Cardiac septum (tissue), 1 donor: Measurements from ENCODE around the gene MUC3A. TPM values are rescaled to one million over a fixed set of nuclear protein-coding genes. Genes with fewer than 3 reads are reported as not detected.
"Not testable (repeated sequence)": the region's sequence is repeated elsewhere in the genome, so short reads cannot be mapped to it uniquely, and the experiment has no call there.

ENCODE experiments used
- DNase-seq: peaks from one replicate; pipeline ENCODE4 v3.0.0-alpha.2; 2020; ENCODE audit warnings: low spot score
- intact Hi-C: fragments of 100-400 bp; cut with DNase I; formaldehyde crosslinking; loops from one replicate; pipeline ENCODE4 v1.14.0; 2022
- total RNA-seq: library from RNA; stranded (reverse); fragmentation: NEBNext Ultra II Directional; extraction: Animal tissue kit (Norgen Biotek cat#: 25700); gene quantifications from one replicate; pipeline ENCODE4 v1.2.1, GENCODE V29; 2021
- donor health status: DM: no; HTN: no; CAD: no.

Gene MUC3A
- total RNA-seq, 1 donor from 2014 or later, result 0.86 TPM

DNA sequence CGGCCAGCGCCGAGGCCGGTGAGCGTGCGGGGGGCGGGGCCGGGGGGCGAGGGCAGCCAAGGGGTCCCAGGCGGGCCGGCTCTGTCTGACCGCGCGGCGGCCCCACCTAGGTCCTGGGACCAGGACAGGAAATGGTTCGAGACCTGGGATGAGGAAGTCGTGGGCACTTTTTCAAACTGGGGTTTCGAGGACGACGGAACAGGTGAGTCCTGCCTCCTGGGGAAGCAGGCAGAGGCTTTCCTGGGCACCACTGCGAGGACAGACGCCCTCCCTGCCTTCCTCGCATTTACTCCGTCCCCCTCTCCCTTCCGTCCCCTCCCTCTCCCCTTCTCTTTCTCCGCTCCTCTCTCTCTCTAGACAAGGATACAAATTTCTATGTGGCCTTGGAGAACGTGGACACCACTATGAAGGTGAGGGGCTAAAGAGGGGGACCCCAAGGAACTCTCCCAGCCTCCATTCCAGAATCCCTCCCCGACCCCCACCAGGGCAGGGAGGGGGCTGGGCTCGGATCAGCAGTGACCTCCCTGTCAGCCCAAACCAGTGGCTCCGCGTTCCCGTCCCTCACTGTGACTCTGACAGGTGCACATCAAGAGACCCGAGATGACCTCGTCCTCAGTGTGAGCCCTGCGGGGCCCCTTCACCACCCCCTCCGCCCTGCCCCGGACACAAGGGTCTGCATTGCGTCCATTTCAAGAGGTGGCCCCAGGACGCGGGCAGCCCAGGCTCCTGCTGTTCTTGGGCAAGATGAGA lies 17.4 kb downstream of the MUC3A start:
- no peak for DNase-seq
- intact Hi-C loops, result no loop called here

DNA sequence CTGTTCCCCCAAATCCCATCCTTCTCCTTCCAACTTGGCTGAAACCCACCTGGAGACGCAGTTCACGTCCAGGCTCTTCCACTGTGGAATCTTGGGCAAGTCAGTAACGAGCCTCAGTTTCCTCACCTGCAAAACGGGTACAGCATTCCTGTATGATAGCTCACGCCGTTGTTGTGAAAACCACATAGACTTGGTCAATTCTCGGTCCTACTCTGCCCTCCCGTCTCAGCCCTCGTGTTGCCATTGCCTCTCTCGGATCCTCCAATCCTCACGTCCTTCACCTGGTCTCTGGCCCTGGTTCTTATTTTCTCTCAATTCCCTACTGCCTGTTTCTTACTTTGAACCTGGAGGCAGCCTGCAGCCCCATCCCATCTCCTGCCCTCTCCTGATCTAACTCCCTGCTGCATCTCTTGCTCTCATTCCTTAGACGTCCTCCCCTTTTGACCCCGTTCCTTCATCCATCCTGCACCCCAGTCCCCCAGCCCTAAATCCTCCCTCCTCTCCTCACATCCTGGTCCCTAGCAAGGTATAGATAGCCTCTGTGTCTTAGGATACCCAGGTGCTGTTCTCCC lies 18.0 kb downstream of the MUC3A start:
- DNase-seq, result no peak
- intact Hi-C loops, result no loop called here

DNA sequence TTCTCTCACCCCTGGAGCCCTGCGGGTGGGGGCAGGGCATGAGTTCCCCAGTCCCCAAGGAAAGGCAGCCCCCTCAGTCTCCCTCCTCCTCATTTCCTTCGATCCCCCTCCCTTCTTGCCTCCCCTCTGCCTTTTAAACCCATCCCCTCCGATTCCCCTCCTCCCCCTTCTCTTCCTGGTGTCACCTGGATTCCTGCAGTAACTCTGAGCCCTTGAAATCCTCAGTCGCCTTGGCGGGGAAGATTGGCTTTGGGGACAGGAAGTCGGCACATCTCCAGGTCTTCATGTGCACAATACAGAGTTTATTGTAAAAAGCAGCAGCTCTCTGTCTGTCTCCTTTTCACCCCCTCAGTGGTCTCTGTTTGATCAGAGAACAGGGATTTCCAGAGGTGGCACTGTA lies 18.7 kb downstream of the MUC3A start:
- intact Hi-C loops, result no loop called here
- DNase-seq, result no peak

DNA sequence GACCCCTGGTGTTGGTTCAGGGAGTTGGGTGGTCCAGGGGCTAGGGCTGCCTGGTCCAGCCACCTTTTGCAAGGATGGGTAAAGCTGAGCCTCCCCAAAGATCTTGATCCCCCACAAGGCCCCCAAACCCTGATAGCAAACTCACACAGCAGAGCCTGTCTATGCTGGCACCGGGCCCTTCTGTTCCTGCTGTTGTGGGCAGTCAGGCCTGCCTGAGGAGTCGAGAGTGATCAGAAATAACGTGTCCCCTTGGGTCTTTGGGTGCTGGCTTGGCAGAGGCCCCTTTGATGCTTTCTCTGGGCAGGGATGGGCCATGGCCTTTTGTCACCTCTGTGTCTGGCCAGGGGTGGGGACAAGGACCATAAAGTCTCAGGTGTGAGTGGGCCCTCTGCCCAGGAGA lies 19.3 kb downstream of the MUC3A start:
- no peak for DNase-seq
- intact Hi-C loops, result no loop called here

DNA sequence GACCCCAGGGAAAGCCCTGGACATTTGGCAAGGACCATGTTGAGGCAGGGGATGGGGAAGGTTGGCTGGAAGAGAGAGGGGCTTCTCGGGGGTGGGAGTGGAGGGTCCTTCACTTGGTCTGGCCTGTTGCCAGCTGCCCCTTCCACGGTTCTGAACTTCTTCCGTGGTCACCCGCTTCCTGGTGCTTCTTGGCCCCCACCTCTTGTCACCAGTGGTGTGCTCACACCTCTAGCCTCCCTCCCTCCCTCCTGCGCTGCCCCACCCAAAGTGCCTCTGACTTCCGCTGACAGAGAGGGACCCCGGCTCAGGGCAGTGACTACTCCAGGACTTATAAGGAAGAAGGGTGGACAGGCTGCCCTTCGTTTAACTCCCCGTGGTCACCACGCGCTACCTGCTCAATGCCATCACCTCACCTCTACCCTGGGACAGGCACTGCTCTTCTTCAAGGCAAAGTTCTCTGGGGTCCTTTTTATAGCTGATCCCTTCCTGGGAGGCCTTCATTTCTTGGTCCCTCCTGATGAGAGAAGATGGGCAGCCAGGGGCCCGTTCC lies 19.8 kb downstream of the MUC3A start, which contains the start of gene MUC12:
TSS of gene MUC12 (plus strand) at position 500 of the 550 bp plus-strand sequence. CDS start 58 bp downstream, outside the sequence.
- no peak for DNase-seq
- intact Hi-C loops, result no loop called here

DNA sequence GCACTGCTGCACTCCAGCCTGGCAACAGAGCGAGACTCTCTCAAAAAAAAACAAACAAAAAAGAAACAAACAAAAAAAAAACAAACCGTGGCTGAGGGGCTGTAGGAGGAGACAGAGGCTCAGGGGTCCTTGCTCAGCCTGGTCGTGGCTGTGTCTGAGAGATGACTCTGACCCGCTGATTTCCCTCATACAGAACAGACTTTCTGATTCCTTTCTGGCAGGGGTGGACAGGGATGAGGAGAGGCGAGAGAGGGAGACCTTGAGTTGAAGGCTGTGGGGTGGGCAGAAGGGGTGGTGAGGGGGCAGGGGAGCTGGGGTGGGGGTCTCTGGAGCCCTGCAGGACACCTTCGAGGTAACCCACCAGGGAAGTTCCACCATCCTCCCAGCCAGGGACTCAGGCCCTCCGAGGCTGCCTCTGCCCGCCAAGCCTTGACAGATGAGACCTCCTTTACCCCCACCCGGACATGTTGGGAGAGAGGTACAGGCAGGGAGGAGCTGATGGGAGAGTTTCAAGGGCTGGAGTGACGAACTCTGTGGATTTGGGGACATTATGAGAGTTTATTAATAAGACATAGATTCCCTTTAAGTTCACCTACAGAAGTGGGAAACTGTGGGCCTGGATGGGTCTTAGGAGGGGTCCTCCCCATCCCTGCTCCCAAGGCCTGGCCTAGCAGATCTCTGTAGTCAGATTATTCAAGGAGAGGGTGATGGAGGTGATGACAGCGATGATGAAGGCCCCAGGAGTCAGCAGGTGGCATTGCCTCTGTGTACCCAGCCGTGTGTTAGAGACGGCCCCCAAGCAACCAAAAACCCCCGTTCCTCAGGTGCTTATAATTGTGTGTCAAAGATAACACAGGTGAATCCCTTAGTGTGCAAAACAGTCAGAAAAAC lies 22.0 kb downstream of the MUC3A start:
- intact Hi-C loops, result no loop called here
- DNase-seq, result no peak

DNA sequence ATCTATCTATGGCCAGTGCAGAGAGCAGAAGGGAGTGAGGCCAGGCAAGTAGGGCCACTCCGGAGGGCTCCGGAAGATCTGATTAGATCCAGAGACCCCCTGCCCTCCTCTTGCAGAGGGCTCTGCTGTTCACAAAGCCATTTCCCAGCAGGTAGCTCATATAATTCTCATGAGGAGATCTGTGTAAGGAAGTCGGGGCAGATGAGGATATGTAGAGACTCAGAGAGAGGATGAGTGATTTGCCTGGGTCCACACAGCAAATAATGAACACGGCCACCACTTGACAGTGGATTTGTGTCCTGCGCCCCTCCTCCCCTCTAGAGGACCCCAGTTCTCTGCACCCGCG lies 22.6 kb downstream of the MUC3A start:
- DNase-seq, result no peak
- intact Hi-C loops, result no loop called here

DNA sequence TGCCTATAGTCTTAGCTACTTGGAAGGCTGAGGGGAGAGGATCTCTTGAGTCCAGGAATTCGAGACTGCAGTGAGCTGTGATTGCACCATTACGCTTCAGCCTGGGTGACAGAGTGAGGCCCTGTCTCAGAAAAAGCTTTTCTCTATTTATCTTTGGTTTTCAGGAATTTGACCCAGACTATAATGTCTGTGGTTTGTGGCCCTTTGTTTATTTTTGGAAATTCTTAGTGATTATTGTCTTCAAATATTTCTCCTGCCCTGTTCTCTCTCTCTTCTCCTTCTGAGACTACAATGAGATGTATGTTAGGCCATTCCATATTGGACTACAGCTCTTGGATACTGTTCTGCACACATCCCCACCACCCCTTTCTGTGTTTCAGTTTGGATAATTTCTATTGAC lies 24.7 kb downstream of the MUC3A start:
- intact Hi-C loops, result no loop called here
- DNase-seq, result no peak

DNA sequence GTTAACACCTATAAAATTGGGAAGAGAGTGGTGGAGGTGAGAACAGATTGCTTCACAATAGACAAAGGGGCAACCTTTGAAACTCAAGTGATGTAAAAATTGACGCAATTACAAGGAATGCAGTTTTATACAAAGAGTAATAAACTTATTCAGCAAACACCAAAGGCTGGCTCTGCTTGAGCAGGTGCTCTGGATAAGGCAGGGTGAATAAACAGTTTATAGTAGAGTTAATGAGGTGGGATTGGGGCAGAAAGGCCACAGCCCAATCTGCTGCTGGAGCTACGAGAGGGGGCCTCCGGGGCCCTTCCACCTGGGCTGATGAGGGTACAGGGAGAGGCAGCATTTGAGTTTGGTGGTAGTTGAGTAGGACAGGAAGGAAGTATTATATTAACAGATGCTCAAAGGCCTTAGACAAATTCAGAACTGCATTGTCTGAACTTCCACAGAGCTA lies 26.1 kb downstream of the MUC3A start:
- no peak for DNase-seq
- intact Hi-C loops, result no loop called here

DNA sequence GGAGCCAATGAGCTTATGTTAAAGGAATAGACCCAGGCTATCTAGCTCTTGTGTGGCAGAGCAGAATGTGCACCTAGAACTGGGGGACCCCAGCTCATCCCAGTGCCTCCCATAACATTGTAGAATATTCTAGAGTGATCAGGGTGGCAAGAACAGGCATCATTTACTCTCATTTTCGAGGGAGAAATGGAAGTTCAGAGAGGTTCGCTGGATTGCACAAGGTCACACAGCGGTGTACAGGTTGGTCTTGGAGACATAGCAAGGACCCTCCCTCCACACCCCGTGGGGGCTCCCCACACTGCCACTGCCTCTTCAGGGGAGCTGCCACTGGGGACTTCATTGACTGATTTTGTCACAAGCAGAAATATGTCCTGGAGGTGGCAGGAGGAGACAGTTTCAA lies 29.0 kb downstream of the MUC3A start:
- DNase-seq, result no peak
- intact Hi-C loops, result no loop called here

DNA sequence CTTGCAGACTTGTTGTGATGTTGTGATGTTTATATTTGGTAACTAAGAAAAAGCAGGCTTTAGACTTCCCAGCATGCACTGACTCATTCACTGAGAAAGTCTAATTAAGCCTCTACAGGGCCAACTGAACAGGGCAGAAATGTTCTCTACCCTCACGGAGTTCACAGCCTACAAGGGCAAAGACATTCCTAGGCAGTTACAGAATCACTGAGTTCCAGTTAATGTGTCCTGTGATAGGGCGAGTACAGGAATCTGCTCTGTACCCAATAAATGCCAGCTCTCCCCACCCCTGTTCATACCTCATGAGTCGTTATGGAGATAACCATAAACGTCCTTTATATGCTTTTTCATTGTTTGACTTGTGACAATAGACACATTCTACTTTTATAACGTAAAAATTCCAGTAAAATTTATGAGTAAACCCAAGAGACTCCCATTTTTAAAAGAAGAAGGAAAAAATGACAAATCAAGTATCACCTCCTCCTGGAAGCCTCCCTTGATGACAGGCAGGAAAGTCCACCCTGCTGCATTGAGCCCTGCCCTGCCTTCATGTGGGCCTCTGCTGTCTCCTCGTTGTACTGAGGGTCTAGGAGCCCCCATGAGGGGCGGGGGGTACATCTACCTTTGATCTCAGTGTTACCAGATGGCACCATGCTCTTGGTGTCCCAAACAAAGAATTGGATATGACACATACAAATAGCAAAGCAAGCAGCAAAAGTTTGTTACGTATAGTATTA lies 34.3 kb downstream of the MUC3A start:
- intact Hi-C loops, result no loop called here
- DNase-seq, result peak; percentile 24

DNA sequence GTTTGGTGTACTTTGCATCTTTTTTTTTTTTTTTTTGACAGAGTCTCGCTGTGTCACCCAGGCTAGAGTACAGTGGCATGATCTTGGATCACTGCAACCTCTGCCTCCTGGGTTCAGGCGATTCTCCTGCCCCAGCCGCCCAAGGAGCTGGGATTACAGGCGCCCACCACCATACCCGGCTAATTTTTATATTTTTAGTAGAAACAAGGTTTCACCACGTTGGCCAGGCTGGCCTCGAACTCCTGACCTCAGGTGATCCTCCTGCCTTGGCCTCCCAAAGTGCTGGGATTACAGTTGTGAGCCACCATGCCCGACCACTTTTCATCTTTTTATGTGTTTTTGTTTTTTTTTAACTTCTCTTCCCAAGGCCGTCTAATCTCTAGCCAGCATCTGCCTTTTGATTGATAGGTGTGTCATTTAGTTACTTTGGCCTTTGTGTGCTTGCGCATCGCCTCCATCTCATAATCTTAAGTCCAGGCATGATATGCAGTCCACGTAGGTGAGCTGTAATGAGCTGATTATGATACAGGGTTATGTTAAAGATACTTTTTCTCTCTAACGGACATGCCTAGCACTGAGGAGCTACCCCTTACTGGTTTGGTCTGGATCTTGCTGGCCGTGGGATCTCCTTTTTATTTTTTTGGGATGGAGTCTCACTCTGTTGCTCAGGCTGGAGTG lies 35.0 kb downstream of the MUC3A start:
- peak; percentile 19 for DNase-seq
- intact Hi-C loops, result not testable (repeated sequence)

DNA sequence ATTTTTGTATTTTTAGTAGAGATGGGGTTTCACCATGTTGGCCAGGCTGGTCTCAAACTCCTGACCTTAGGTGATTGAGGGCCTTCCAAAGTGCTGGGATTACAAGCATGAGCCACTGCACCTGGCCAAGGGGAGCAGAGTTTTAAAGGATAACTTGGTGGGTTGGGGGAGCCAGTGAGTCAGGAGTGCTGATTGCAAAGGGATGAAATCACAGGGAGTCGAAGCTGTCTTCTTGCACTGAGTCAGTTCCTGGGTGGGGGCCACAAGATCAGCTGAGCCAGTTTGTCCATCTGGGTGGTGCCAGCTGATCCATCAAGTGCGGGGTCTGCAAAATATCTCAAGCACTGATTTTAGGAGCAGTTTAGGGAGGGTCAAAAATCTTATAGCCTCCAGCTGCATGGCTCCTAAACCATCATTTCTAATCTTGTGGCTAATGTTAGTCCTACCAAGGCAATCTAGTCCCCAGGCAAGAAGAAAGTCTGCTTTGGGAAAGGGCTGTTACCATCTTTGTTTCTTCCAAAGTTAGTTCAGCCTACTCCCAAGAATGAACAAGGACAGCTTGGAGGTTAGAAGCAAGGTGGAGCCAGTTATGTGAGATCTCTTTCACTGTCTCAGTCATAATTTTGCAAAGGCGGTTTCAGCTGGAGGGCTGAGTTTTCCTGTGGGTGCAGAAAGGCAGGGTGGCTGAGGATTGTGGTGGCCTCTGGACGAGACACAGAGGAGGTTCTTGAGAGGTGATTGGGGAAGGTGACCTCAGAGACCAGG lies 35.9 kb downstream of the MUC3A start:
- intact Hi-C loops, result not testable (repeated sequence)
- peak; percentile 47 for DNase-seq

DNA sequence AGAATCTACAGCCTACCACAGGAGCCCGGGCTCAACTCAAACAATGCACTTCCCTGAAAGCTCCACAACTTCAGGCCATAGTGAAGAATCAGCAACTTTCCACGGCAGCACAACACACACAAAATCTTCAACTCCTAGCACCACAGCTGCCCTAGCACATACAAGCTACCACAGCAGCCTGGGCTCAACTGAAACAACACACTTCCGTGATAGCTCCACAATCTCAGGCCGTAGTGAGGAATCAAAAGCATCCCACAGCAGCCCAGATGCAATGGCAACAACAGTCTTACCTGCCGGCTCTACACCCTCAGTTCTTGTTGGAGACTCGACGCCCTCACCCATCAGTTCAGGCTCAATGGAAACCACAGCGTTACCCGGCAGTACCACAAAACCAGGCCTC lies 42.3 kb downstream of the MUC3A start:
- intact Hi-C loops, result no loop called here
- DNase-seq, result no peak

DNA sequence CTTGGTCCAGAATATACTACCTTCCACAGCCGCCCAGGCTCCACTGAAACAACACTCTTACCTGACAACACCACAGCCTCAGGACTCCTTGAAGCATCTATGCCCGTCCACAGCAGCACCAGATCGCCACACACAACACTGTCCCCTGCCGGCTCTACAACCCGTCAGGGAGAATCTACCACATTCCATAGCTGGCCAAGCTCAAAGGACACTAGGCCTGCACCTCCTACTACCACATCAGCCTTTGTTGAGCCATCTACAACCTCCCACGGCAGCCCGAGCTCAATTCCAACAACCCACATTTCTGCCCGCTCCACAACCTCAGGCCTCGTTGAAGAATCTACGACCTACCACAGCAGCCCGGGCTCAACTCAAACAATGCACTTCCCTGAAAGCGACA lies 42.9 kb downstream of the MUC3A start:
- intact Hi-C loops, DNase-seq: not testable (repeated sequence)

DNA sequence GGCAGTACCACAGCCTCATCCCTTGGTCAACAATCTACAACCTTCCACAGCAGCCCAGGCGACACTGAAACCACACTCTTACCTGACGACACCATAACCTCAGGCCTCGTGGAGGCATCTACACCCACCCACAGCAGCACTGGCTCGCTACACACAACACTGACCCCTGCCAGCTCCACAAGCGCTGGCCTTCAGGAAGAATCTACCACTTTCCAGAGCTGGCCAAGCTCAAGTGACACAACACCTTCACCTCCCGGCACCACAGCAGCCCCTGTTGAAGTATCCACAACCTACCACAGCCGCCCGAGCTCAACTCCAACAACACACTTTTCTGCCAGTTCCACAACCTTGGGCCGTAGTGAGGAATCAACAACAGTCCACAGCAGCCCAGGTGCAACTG lies 45.3 kb downstream of the MUC3A start:
- intact Hi-C loops, DNase-seq: not testable (repeated sequence)

DNA sequence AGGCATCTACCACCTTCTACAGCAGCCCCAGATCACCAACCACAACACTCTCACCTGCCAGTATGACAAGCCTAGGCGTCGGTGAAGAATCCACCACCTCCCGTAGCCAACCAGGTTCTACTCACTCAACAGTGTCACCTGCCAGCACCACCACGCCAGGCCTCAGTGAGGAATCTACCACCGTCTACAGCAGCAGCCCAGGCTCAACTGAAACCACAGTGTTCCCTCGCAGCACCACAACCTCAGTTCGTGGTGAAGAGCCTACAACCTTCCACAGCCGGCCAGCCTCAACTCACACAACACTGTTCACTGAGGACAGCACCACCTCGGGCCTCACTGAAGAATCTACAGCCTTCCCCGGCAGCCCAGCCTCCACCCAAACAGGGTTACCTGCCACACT lies 49.2 kb downstream of the MUC3A start:
- DNase-seq, intact Hi-C loops: not testable (repeated sequence)

DNA sequence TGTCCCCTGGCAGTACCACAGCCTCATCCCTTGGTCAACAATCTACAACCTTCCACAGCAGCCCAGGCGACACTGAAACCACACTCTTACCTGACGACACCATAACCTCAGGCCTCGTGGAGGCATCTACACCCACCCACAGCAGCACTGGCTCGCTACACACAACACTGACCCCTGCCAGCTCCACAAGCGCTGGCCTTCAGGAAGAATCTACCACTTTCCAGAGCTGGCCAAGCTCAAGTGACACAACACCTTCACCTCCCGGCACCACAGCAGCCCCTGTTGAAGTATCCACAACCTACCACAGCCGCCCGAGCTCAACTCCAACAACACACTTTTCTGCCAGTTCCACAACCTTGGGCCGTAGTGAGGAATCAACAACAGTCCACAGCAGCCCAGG lies 50.0 kb downstream of the MUC3A start:
- DNase-seq, intact Hi-C loops: not testable (repeated sequence)
